Activated CD8-positive, alpha-beta T cell treated with anti-CD3 and anti-CD28 coated beads, Interleukin-2, amount 10 ng/mL, durations not matched to agents 7 days and 5 days (primary cell): ENCODE data around the gene DPP6. TPM values are rescaled to one million over a fixed set of nuclear protein-coding genes. Genes with fewer than 3 reads are reported as not detected.

Experiments
- ATAC-seq: fragments of 150-1000 bp; cut with Tn5 transposase; one replicate; pipeline ENCODE4 v1.10.0; 2021; ENCODE audit warnings: moderate library complexity
- CTCF ChIA-PET: fragments of 350-600 bp; sonication (Branson Sonifier 250); formaldehyde crosslinking; loops from one replicate; lab custom pipeline; 2021; ENCODE audit warnings: antibody characterized with exemption; lab: Charles Lee
- POLR2A ChIA-PET: fragments of 350-600 bp; sonication (Branson Sonifier 250); formaldehyde crosslinking; loops from one replicate; lab custom pipeline; 2021; ENCODE audit warnings: antibody characterized with exemption; lab: Charles Lee
- DNase-seq: peaks from one replicate; pipeline ENCODE4 v3.0.0-alpha.2; 2020
- H3K27ac Mint-ChIP-seq: one replicate; pipeline ENCODE4 v1.8.0; 2021; ENCODE audit warnings: mild to moderate bottlenecking, mixed read lengths
- H3K27me3 Mint-ChIP-seq: one replicate; pipeline ENCODE4 v1.8.0; 2021; ENCODE audit warnings: low read depth, mixed read lengths
- H3K36me3 Mint-ChIP-seq: one replicate; pipeline ENCODE4 v1.8.0; 2021; ENCODE audit warnings: low read depth, mixed read lengths
- H3K4me1 Mint-ChIP-seq: one replicate; pipeline ENCODE4 v1.8.0; 2021; ENCODE audit warnings: low read depth, mixed read lengths
- H3K4me3 Mint-ChIP-seq: one replicate; pipeline ENCODE4 v1.8.0; 2021; ENCODE audit warnings: mild to moderate bottlenecking, mixed read lengths
- H3K9me3 Mint-ChIP-seq: one replicate; pipeline ENCODE4 v1.8.0; 2022; ENCODE audit warnings: mixed read lengths; ENCODE audit not compliant: insufficient read depth
- total RNA-seq, 2 experiments: library from RNA; stranded (reverse); gene quantifications; one replicate each; pipeline ENCODE4 v1.2.3, GENCODE V29; 2021

Gene DPP6
- total RNA-seq, 2 experiments from 2014 or later, result not detected

DNA sequence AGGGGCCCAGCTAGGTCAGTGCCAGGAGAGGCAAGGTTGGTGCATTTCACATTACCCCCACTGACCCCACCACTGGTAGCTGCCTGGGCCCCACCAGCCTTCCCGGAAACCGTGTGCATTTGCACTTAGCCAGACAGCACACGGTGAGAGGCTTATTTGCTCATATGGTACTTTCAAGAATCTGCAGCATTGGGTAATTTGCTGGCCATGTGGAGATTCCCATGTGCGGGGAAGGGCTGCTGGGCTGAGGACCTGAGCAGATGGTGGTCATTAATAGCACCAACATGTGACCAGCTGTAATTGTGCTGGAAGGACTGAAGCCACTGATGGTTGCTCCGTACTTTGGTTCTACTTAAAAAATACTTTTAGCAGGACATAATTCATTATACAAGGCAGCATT lies 323.8 kb downstream of the DPP6 start:
- Mint-ChIP-seq H3K27me3 (no peaks in the 10 kb centered on the region), H3K4me3 (no peak overlapping the region), H3K9me3 (no peaks in the 10 kb centered on the region), H3K4me1 (no peaks in the 10 kb centered on the region), H3K36me3 (no peaks in the 10 kb centered on the region), H3K27ac (no peak overlapping the region)
- no peak for ATAC-seq
- DNase-seq, result no peak
- ChIA-PET POLR2A (no interaction called here), CTCF (no interaction called here)

DNA sequence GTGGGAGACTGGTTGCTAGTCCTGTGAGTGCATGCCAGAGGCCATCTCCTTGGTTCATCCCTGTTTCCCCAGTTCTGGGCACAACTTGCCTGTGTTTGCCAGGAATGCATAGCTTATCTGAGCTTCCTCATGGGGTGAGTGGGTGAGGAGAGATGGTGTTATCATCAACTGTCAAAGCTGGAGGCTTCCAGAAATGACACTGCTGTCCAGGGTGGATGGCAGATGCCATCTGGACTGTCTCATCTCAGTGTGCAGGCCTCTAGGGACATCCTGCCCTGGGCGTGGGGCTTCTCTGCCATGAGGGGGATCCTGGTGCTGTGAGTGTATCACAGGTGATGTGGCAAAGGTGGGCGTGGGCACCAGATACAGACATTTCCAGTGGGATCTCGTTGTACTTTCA lies 328.6 kb downstream of the DPP6 start:
- Mint-ChIP-seq H3K27me3 (no peaks in the 10 kb centered on the region), H3K4me1 (no peaks in the 10 kb centered on the region), H3K27ac (no peak overlapping the region), H3K36me3 (no peaks in the 10 kb centered on the region), H3K9me3 (peaks cover 6% of the 10 kb centered on the region), H3K4me3 (no peak overlapping the region)
- ChIA-PET CTCF (no interaction called here), POLR2A (no interaction called here)
- no peak for DNase-seq
- no peak for ATAC-seq

GRCh38 chr7:154383045-154383444 lies 330.8 kb downstream of the DPP6 start:
- CTCF ChIA-PET, result no interaction called here
- H3K4me3 Mint-ChIP-seq, result no peak overlapping the region
- POLR2A ChIA-PET, result no interaction called here
- peaks cover 6% of the 10 kb centered on the region for H3K9me3 Mint-ChIP-seq
- DNase-seq (no peak), ATAC-seq (no peak)
- H3K36me3 Mint-ChIP-seq, result no peaks in the 10 kb centered on the region
- no peaks in the 10 kb centered on the region for H3K27me3 Mint-ChIP-seq
- no peak overlapping the region for H3K27ac Mint-ChIP-seq
- H3K4me1 Mint-ChIP-seq, result no peaks in the 10 kb centered on the region

DNA sequence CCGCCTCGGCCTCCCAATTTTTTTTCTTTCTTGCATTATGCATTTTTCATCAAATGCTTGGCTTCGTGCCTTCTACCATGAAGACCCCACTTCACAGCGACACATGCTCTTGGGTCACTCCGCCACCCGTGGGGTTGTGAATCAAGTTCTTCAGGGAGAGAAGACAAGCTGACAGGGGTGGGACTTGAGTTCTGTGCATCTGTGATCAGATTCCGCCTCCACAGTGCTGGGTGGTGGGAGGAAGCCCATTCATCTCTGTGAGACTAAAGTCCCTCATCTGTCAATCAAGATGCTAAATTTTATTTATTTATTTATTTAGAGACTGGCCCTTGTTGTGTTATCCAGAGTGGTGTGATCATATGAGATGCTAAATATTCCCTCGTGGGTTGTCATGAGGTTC lies 333.0 kb downstream of the DPP6 start:
- CTCF ChIA-PET, result no interaction called here
- DNase-seq, result no peak
- Mint-ChIP-seq H3K27ac (no peak overlapping the region), H3K27me3 (no peaks in the 10 kb centered on the region), H3K9me3 (peaks cover 6% of the 10 kb centered on the region), H3K36me3 (no peaks in the 10 kb centered on the region), H3K4me3 (no peak overlapping the region), H3K4me1 (no peaks in the 10 kb centered on the region)
- ATAC-seq, result no peak
- POLR2A ChIA-PET, result no interaction called here

- CTCF ChIA-PET, result no interaction called here
- H3K9me3 Mint-ChIP-seq, result peaks cover 6% of the 10 kb centered on the region
- no peak for DNase-seq
- no peak for ATAC-seq
- POLR2A ChIA-PET, result no interaction called here
- H3K36me3 Mint-ChIP-seq, result no peaks in the 10 kb centered on the region
- no peak overlapping the region for H3K27ac Mint-ChIP-seq
- H3K4me1 Mint-ChIP-seq, result no peaks in the 10 kb centered on the region
- H3K4me3 Mint-ChIP-seq, result no peak overlapping the region
- H3K27me3 Mint-ChIP-seq, result no peaks in the 10 kb centered on the region
These were observed 335.1 kb downstream of the DPP6 start for GRCh38 chr7:154387252-154387651.

GRCh38 chr7:154388412-154388811 lies 336.2 kb downstream of the DPP6 start:
- Mint-ChIP-seq H3K4me3 (no peak overlapping the region), H3K27me3 (no peaks in the 10 kb centered on the region), H3K9me3 (peaks cover 6% of the 10 kb centered on the region), H3K27ac (no peak overlapping the region), H3K36me3 (no peaks in the 10 kb centered on the region), H3K4me1 (no peaks in the 10 kb centered on the region)
- ChIA-PET POLR2A (no interaction called here), CTCF (no interaction called here)
- ATAC-seq (no peak), DNase-seq (no peak)

DNA sequence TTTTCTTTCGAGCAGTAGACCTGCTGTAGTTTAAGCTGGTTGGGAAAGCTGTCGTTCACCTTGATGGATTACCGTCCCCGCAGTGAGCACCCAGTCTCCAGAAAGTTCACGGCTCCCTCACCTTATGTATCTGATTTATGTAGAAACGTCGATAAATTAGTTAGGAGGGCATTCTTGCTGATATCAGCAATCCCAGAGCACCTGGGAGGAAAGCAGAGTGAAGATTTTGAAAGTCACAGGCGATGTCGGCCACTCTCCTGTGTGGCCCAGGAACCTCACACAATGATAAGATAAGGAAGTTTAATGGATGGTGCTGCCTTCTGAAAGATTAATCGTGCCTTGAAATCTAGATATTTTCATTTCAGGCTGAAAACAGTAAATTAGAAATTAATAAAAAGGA lies 336.8 kb downstream of the DPP6 start:
- Mint-ChIP-seq H3K36me3 (no peaks in the 10 kb centered on the region), H3K9me3 (peaks cover 4% of the 10 kb centered on the region), H3K27me3 (no peaks in the 10 kb centered on the region), H3K4me3 (no peak overlapping the region), H3K27ac (no peak overlapping the region), H3K4me1 (no peaks in the 10 kb centered on the region)
- POLR2A ChIA-PET, result no interaction called here
- CTCF ChIA-PET, result no interaction called here
- DNase-seq (no peak), ATAC-seq (no peak)

- no peak overlapping the region for H3K4me3 Mint-ChIP-seq
- no peaks in the 10 kb centered on the region for H3K36me3 Mint-ChIP-seq
- H3K4me1 Mint-ChIP-seq, result no peaks in the 10 kb centered on the region
- no peak overlapping the region for H3K27ac Mint-ChIP-seq
- no peaks in the 10 kb centered on the region for H3K9me3 Mint-ChIP-seq
- ChIA-PET POLR2A (no interaction called here), CTCF (no interaction called here)
- H3K27me3 Mint-ChIP-seq, result no peaks in the 10 kb centered on the region
- DNase-seq (no peak), ATAC-seq (no peak)
These were observed 338.8 kb downstream of the DPP6 start for GRCh38 chr7:154390961-154391360.

DNA sequence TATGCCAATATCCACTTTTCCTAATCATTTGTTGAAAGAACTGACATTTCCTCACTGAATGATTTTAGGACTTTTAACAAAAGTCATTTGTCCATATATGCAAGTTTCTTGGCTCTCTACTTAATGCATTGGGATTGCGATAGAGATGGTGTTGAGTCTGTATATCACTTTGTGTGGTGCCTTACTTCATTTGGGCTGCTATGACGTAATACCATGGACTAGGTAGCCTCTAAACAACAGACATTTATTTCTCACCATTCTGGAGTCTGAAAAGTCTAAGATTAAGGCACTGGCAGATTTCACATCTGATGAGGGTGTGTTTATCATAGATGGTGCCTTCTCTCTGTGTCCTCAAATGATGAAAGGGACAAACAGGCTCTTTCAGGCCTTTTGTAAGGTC lies 342.6 kb downstream of the DPP6 start:
- no peak for DNase-seq
- no peaks in the 10 kb centered on the region for H3K9me3 Mint-ChIP-seq
- no peak for ATAC-seq
- ChIA-PET POLR2A (no interaction called here), CTCF (no interaction called here)
- H3K27ac Mint-ChIP-seq, result no peak overlapping the region
- H3K27me3 Mint-ChIP-seq, result no peaks in the 10 kb centered on the region
- H3K4me1 Mint-ChIP-seq, result no peaks in the 10 kb centered on the region
- no peaks in the 10 kb centered on the region for H3K36me3 Mint-ChIP-seq
- no peak overlapping the region for H3K4me3 Mint-ChIP-seq

DNA sequence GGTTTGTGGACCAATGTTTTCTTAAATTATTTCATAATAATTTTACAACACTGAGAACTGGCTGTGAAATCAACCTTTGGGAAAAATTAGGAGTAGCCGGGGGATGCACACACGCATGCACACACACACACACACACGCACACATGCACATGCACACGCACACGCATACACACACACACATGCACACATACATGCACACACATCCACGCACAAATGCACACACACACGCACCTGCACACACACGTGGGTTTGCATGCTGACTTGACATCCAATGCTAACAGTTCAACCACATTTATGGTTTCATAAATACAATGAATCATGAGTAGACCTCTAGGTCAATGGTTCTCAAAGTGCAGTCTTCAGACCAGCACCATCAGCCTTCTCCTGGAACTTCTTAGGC lies 354.1 kb downstream of the DPP6 start:
- peaks cover 12% of the 10 kb centered on the region for H3K9me3 Mint-ChIP-seq

GRCh38 chr7:154409703-154410311 lies 357.6 kb downstream of the DPP6 start:
- ATAC-seq (no peak), DNase-seq (peak; percentile 25)
- Mint-ChIP-seq H3K27me3 (no peaks in the 10 kb centered on the region), H3K27ac (no peak overlapping the region), H3K36me3 (no peaks in the 10 kb centered on the region), H3K4me1 (no peaks in the 10 kb centered on the region), H3K9me3 (peaks cover 7% of the 10 kb centered on the region), H3K4me3 (no peak overlapping the region)
- POLR2A ChIA-PET, result no interaction called here
- CTCF ChIA-PET, result no interaction called here

More for the DNA sequence above, 354.1 kb downstream of the DPP6 start:
- Mint-ChIP-seq H3K36me3 (no peaks in the 10 kb centered on the region), H3K4me3 (no peak overlapping the region), H3K4me1 (no peaks in the 10 kb centered on the region), H3K27ac (no peak overlapping the region), H3K27me3 (no peaks in the 10 kb centered on the region)
- CTCF ChIA-PET, result no interaction called here
- DNase-seq, result no peak
- POLR2A ChIA-PET, result no interaction called here
- no peak for ATAC-seq

GRCh38 chr7:154412105-154412504 lies 359.9 kb downstream of the DPP6 start:
- ChIA-PET POLR2A (no interaction called here), CTCF (no interaction called here)
- H3K27me3 Mint-ChIP-seq, result no peaks in the 10 kb centered on the region
- H3K27ac Mint-ChIP-seq, result no peak overlapping the region
- ATAC-seq (no peak), DNase-seq (no peak)
- no peaks in the 10 kb centered on the region for H3K4me1 Mint-ChIP-seq
- H3K36me3 Mint-ChIP-seq, result no peaks in the 10 kb centered on the region
- H3K4me3 Mint-ChIP-seq, result no peak overlapping the region
- H3K9me3 Mint-ChIP-seq, result peaks cover 7% of the 10 kb centered on the region

- Mint-ChIP-seq H3K36me3 (no peaks in the 10 kb centered on the region), H3K27me3 (no peaks in the 10 kb centered on the region), H3K9me3 (no peaks in the 10 kb centered on the region), H3K27ac (no peak overlapping the region), H3K4me1 (no peaks in the 10 kb centered on the region), H3K4me3 (no peak overlapping the region)
- ChIA-PET POLR2A (no interaction called here), CTCF (no interaction called here)
- ATAC-seq (no peak), DNase-seq (no peak)
These were observed 363.7 kb downstream of the DPP6 start for GRCh38 chr7:154415709-154416399.
